GM12865 (cell line): ENCODE measurements around the gene UBR1.
"Not testable (repeated sequence)": the region's sequence is repeated elsewhere in the genome, so short reads cannot be mapped to it uniquely, and the experiment has no call there.

Experiments used
- DNase-seq: peaks from one replicate; pipeline ENCODE4 v3.0.0; 2010; ENCODE audit warnings: low read depth
- H3K4me3 ChIP-seq: 2 replicates; pipeline ENCODE4 v1.5.1; 2011; ENCODE audit warnings: mild to moderate bottlenecking, low read depth, low read length, control low read depth
- CTCF ChIP-seq: IDR thresholded peaks from 2 replicates; pipeline ENCODE4 v1.5.1; 2011; ENCODE audit warnings: low read length, control low read depth, low read depth, inconsistent platforms; ENCODE audit not compliant: insufficient read depth; ENCODE audit errors: missing control alignments

The UBR1 gene

GRCh38 chr15:42974202-42974862 lies 131.5 kb downstream of the UBR1 start:
- TF ChIP-seq CTCF, result no peak
- no peak for DNase-seq
- H3K4me3 ChIP-seq, result no peak overlapping the region

GRCh38 chr15:42973114-42973513 lies 132.7 kb downstream of the UBR1 start:
- no peak overlapping the region for H3K4me3 ChIP-seq
- no peak for DNase-seq
- TF ChIP-seq CTCF, result no peak

GRCh38 chr15:42971830-42972229 lies 134.0 kb downstream of the UBR1 start:
- no peak for TF ChIP-seq CTCF
- no peak for DNase-seq
- no peak overlapping the region for H3K4me3 ChIP-seq

- DNase-seq, result no peak
- TF ChIP-seq CTCF, result no peak
Observed at GRCh38 chr15:42964476-42964875, 141.4 kb downstream of the UBR1 start.

GRCh38 chr15:42955518-42955917 lies 150.3 kb downstream of the UBR1 start:
- DNase-seq, result no peak

More at GRCh38 chr15:42964476-42964875, 141.4 kb downstream of the UBR1 start:
- no peak overlapping the region for H3K4me3 ChIP-seq

GRCh38 chr15:42954291-42954690 lies 151.5 kb downstream of the UBR1 start:
- DNase-seq, result no peak
- no peak for TF ChIP-seq CTCF
- H3K4me3 ChIP-seq, result no peak overlapping the region

More at GRCh38 chr15:42955518-42955917, 150.3 kb downstream of the UBR1 start:
- H3K4me3 ChIP-seq, result no peak overlapping the region
- TF ChIP-seq CTCF, result no peak

GRCh38 chr15:42948898-42949297 lies 156.9 kb downstream of the UBR1 start:
- H3K4me3 ChIP-seq, DNase-seq: not testable (repeated sequence)
